ENCODE data around the gene BCL2. TPM values are rescaled to one million over a fixed set of nuclear protein-coding genes. Genes with fewer than 3 reads are reported as not detected.
A peak's percentile ranks its signal among the peaks of the same experiment; 100 is the strongest.
"Not testable (repeated sequence)": the region's sequence is repeated elsewhere in the genome, so short reads cannot be mapped to it uniquely, and the experiment has no call there.

Gene BCL2
- total RNA-seq, 1 donor from 2014 or later = 18.7 TPM

DNA sequence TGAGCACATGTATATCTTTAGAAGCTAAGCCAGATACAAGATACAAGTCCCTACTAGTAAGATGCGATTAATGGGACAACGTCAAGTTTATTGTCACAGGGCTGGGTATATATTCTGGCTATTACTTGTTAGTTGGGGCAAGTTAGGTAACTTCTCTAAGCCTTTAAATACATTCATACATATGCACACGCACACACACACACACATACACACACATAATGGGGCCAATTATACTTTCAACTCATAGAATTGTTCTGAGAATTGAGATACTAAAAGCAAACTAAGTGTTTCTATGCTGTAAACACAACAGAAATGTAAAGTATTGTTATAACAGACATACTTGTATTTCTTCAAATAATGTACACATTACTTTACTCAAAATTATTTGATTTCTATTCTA is 116.1 kb downstream of the BCL2 start:
- intact Hi-C loops (cut with DNase I) = no loop called here
- Histone ChIP-seq H3K27me3 (no peaks in the 10 kb centered on the region), H3K4me3 (no peak overlapping the region), H3K27ac (no peak overlapping the region), H3K9me3 (no peaks in the 10 kb centered on the region), H3K4me1 (peaks cover 82% of the 10 kb centered on the region), H3K36me3 (no peaks in the 10 kb centered on the region)
- no peak for TF ChIP-seq POLR2A (IDR thresholded peaks at IDR 0.05)
- TF ChIP-seq POLR2AphosphoS5 (IDR thresholded peaks at IDR 0.05; ENCODE audit: insufficient read depth in 1 of 2, low read depth in 1 of 2) = peak in 1 of 2 donors; percentile 35
- no peak for TF ChIP-seq CTCF (IDR thresholded peaks at IDR 0.05)
- DNase-seq (ENCODE audit: extremely low spot score in 2 of 2) = no peak

DNA sequence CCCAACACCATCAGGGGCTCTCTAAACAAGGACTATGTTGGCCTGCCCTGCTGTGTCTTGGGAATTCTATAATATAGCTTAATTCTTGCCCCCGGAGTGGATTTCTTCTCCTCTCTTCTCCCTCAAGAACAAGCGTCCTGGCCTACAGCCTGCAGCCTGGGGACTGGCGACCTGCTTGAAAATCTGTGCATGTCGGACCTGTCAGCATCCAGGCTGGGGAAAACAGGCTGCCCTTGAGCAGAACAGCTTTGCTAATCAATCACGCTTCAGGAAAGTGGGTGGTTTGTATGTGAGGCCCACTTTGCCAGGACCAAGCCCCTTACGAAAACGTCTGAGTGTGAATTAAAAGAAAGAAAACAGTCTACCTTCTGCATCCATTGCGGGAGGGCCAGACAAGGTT is 116.7 kb downstream of the BCL2 start:
- Histone ChIP-seq H3K9me3 (no peaks in the 10 kb centered on the region), H3K36me3 (no peaks in the 10 kb centered on the region), H3K4me3 (no peak overlapping the region), H3K27ac (no peak overlapping the region), H3K4me1 (peaks cover 83% of the 10 kb centered on the region), H3K27me3 (no peaks in the 10 kb centered on the region)
- intact Hi-C loops (cut with DNase I) = no loop called here
- no peak for DNase-seq (ENCODE audit: extremely low spot score in 2 of 2)
- TF ChIP-seq CTCF (IDR thresholded peaks at IDR 0.05) = no peak

- H3K4me3 ChIP-seq; H3K27me3 ChIP-seq; H3K36me3 ChIP-seq; intact Hi-C loops (cut with DNase I); DNase-seq (ENCODE audit: extremely low spot score in 2 of 2); H3K27ac ChIP-seq; H3K9me3 ChIP-seq: not testable (repeated sequence)
- peaks cover 79% of the 10 kb centered on the region for H3K4me1 ChIP-seq
These were observed 118.1 kb downstream of the BCL2 start for GRCh38 chr18:63201456-63201855.

- intact Hi-C loops (cut with DNase I) = no loop called here
- Histone ChIP-seq H3K4me1 (peaks cover 73% of the 10 kb centered on the region), H3K4me3 (peak overlapping the region in 1 of 2 donors; percentile 16), H3K27ac (no peak overlapping the region), H3K36me3 (no peaks in the 10 kb centered on the region), H3K27me3 (no peaks in the 10 kb centered on the region), H3K9me3 (no peaks in the 10 kb centered on the region)
- no peak for DNase-seq (ENCODE audit: extremely low spot score in 2 of 2)
- TF ChIP-seq POLR2A (IDR thresholded peaks at IDR 0.05) = no peak
- no peak for TF ChIP-seq CTCF (IDR thresholded peaks at IDR 0.05)
- no peak for TF ChIP-seq POLR2AphosphoS5 (IDR thresholded peaks at IDR 0.05; ENCODE audit: insufficient read depth in 1 of 2, low read depth in 1 of 2)
These were observed 119.8 kb downstream of the BCL2 start for GRCh38 chr18:63199743-63200241.

- Histone ChIP-seq H3K27ac (no peak overlapping the region), H3K27me3 (no peaks in the 10 kb centered on the region), H3K36me3 (no peaks in the 10 kb centered on the region), H3K4me1 (peaks cover 66% of the 10 kb centered on the region), H3K9me3 (no peaks in the 10 kb centered on the region), H3K4me3 (peak overlapping the region in 1 of 2 donors; percentile 16)
- intact Hi-C loops (cut with DNase I) = no loop called here
- TF ChIP-seq POLR2A (IDR thresholded peaks at IDR 0.05) (no peak), POLR2AphosphoS5 (IDR thresholded peaks at IDR 0.05; ENCODE audit: insufficient read depth in 1 of 2, low read depth in 1 of 2) (no peak), CTCF (IDR thresholded peaks at IDR 0.05) (no peak)
- no peak for DNase-seq (ENCODE audit: extremely low spot score in 2 of 2)
These were observed 120.5 kb downstream of the BCL2 start for GRCh38 chr18:63198868-63199742.
